ENCODE results near the gene TTC23.

The TTC23 gene, protein sequence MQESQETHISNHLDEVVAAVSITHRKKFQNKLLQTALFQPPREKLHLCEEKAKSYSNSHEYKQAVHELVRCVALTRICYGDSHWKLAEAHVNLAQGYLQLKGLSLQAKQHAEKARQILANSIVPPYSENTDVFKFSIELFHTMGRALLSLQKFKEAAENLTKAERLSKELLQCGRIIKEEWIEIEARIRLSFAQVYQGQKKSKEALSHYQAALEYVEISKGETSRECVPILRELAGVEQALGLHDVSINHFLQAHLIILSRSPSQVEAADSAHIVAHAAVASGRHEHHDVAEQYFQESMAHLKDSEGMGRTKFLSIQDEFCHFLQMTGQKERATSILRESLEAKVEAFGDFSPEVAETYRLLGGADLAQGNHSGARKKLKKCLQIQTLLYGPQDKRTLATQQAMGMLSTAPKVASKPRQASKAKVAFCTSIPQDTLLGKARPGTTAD

GRCh38 chr15:99249270-99249841 lies at the start of gene TTC23:
TSS of gene TTC23 (minus strand) at chr15:99249581. CDS start at chr15:99228712, 20,869 bp downstream.
- Histone ChIP-seq H3K4me3 (ENCODE audit: low read length) (peak within 1 kb of the TSS; percentile 64), H3K4me1 (ENCODE audit: control insufficient read depth, insufficient read depth, low read length) (peaks cover 20% of the 10 kb centered on the region), H3K9ac (ENCODE audit: low read length) (peak within 1 kb of the TSS; percentile 80), H3K9me3 (ENCODE audit: control insufficient read depth, low read length) (no peaks in the 10 kb centered on the region), H3K36me3 (ENCODE audit: control insufficient read depth, insufficient read depth, low read length) (no peaks in the 10 kb centered on the region), H3K27me3 (ENCODE audit: control insufficient read depth, insufficient read depth, low read length) (no peaks in the 10 kb centered on the region)

DNA sequence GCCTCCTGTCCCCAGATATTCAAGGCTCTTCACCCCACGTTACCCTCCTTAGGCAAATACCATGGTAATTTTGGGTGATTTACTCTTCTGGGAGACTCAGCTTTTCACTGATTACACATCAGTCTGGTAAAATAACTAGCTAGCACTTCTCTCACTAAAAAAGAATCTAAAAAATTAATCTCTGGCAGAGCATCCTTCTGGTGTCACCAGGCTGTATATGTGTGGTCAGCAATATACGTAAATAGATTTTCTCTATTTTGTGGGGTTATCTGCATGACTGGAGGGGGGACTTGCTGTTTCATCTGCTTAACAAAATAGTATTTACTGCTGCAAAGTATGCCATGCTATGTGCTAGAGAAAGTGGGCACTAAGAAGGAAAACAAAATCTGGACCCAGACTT lies 47.0 kb upstream of the TTC23 start:
- no peak overlapping the region for H3K4me3 ChIP-seq (ENCODE audit: low read length)
- no peaks in the 10 kb centered on the region for H3K27me3 ChIP-seq (ENCODE audit: control insufficient read depth, insufficient read depth, low read length)
- H3K9me3 ChIP-seq (ENCODE audit: control insufficient read depth, low read length), result no peaks in the 10 kb centered on the region
- H3K4me1 ChIP-seq (ENCODE audit: control insufficient read depth, insufficient read depth, low read length), result no peaks in the 10 kb centered on the region
- H3K36me3 ChIP-seq (ENCODE audit: control insufficient read depth, insufficient read depth, low read length), result no peaks in the 10 kb centered on the region
- no peak overlapping the region for H3K9ac ChIP-seq (ENCODE audit: low read length)

DNA sequence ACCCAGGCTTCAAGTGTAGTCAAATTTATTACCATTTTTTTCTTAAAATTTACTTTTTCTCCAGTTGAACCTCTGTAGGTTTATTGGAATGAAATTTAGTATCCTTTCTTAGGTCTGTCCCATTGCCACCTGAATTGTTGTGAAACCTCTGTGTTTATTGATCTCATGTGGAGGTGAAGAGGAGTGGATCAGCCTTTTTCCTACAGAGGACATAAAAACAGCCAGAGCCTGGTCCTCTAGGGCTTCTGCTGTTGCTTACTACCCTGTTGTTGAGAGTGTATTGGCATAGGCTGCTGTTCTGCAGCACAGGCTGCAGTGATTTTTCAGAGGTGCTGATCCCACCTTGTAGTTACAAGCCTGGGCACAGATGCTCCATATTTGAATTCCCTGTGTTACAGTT lies 46.5 kb upstream of the TTC23 start:
- no peaks in the 10 kb centered on the region for H3K9me3 ChIP-seq (ENCODE audit: control insufficient read depth, low read length)
- no peaks in the 10 kb centered on the region for H3K4me1 ChIP-seq (ENCODE audit: control insufficient read depth, insufficient read depth, low read length)
- no peaks in the 10 kb centered on the region for H3K36me3 ChIP-seq (ENCODE audit: control insufficient read depth, insufficient read depth, low read length)
- no peaks in the 10 kb centered on the region for H3K27me3 ChIP-seq (ENCODE audit: control insufficient read depth, insufficient read depth, low read length)
- H3K9ac ChIP-seq (ENCODE audit: low read length), result no peak overlapping the region
- no peak overlapping the region for H3K4me3 ChIP-seq (ENCODE audit: low read length)

- H3K4me1 ChIP-seq (ENCODE audit: control insufficient read depth, insufficient read depth, low read length), result no peaks in the 10 kb centered on the region
- no peaks in the 10 kb centered on the region for H3K9me3 ChIP-seq (ENCODE audit: control insufficient read depth, low read length)
- no peaks in the 10 kb centered on the region for H3K27me3 ChIP-seq (ENCODE audit: control insufficient read depth, insufficient read depth, low read length)
- H3K9ac ChIP-seq (ENCODE audit: low read length), result no peak overlapping the region
- no peak overlapping the region for H3K4me3 ChIP-seq (ENCODE audit: low read length)
- H3K36me3 ChIP-seq (ENCODE audit: control insufficient read depth, insufficient read depth, low read length), result no peaks in the 10 kb centered on the region
Observed at GRCh38 chr15:99291643-99292042, 42.3 kb upstream of the TTC23 start.

DNA sequence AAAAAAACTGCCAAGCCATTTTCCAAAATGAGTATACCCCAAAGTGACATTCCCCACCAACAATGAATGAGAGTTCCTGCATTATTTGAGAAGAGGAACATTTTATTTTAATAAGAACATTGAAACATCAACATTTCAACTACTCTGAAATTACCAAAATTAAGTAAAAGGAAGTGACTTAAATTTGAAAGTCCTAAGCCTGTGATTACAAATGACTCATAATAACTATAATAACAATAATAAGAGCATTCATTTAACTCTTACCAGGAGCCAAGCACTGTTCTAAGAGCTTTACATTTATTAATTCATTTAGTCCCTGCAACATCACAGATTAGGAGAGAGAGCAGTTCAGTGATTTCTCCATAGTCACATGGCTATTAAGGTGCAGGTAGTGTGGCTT lies 34.3 kb upstream of the TTC23 start:
- Histone ChIP-seq H3K36me3 (ENCODE audit: control insufficient read depth, insufficient read depth, low read length) (no peaks in the 10 kb centered on the region), H3K9me3 (ENCODE audit: control insufficient read depth, low read length) (no peaks in the 10 kb centered on the region), H3K4me3 (ENCODE audit: low read length) (no peak overlapping the region), H3K4me1 (ENCODE audit: control insufficient read depth, insufficient read depth, low read length) (no peaks in the 10 kb centered on the region), H3K27me3 (ENCODE audit: control insufficient read depth, insufficient read depth, low read length) (no peaks in the 10 kb centered on the region), H3K9ac (ENCODE audit: low read length) (no peak overlapping the region)

- Histone ChIP-seq H3K4me1 (ENCODE audit: control insufficient read depth, insufficient read depth, low read length) (no peaks in the 10 kb centered on the region), H3K36me3 (ENCODE audit: control insufficient read depth, insufficient read depth, low read length) (no peaks in the 10 kb centered on the region), H3K9me3 (ENCODE audit: control insufficient read depth, low read length) (no peaks in the 10 kb centered on the region), H3K4me3 (ENCODE audit: low read length) (no peak overlapping the region), H3K9ac (ENCODE audit: low read length) (no peak overlapping the region), H3K27me3 (ENCODE audit: control insufficient read depth, insufficient read depth, low read length) (no peaks in the 10 kb centered on the region)
Observed at GRCh38 chr15:99282586-99282985, 33.2 kb upstream of the TTC23 start.

GRCh38 chr15:99282121-99282520 lies 32.7 kb upstream of the TTC23 start:
- H3K4me1 ChIP-seq (ENCODE audit: control insufficient read depth, insufficient read depth, low read length), result no peaks in the 10 kb centered on the region
- H3K36me3 ChIP-seq (ENCODE audit: control insufficient read depth, insufficient read depth, low read length), result no peaks in the 10 kb centered on the region
- no peak overlapping the region for H3K9ac ChIP-seq (ENCODE audit: low read length)
- no peak overlapping the region for H3K4me3 ChIP-seq (ENCODE audit: low read length)
- no peaks in the 10 kb centered on the region for H3K9me3 ChIP-seq (ENCODE audit: control insufficient read depth, low read length)
- H3K27me3 ChIP-seq (ENCODE audit: control insufficient read depth, insufficient read depth, low read length), result no peaks in the 10 kb centered on the region

DNA sequence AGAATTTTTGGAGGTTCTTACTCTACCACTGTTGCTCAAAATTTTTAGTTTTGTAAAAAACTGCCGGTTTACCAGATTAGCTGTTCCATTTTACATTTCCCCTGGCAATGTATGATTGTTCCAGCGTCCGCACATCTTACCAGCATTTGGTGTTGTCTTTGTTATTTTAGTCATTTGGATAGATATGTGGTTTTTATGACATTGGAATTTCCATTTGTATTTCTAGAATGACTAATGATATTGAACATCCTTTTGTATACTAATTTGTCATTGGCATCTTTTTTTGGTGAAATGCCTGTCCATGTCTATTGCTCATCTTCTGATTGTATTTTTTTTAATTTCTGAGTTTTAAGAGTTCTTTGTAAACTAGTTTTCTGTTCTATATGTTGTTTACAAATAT lies 30.4 kb upstream of the TTC23 start:
- H3K9ac ChIP-seq (ENCODE audit: low read length), result no peak overlapping the region
- no peak overlapping the region for H3K4me3 ChIP-seq (ENCODE audit: low read length)
- H3K27me3 ChIP-seq (ENCODE audit: control insufficient read depth, insufficient read depth, low read length), result no peaks in the 10 kb centered on the region
- no peaks in the 10 kb centered on the region for H3K4me1 ChIP-seq (ENCODE audit: control insufficient read depth, insufficient read depth, low read length)
- H3K9me3 ChIP-seq (ENCODE audit: control insufficient read depth, low read length), result no peaks in the 10 kb centered on the region
- H3K36me3 ChIP-seq (ENCODE audit: control insufficient read depth, insufficient read depth, low read length), result no peaks in the 10 kb centered on the region

DNA sequence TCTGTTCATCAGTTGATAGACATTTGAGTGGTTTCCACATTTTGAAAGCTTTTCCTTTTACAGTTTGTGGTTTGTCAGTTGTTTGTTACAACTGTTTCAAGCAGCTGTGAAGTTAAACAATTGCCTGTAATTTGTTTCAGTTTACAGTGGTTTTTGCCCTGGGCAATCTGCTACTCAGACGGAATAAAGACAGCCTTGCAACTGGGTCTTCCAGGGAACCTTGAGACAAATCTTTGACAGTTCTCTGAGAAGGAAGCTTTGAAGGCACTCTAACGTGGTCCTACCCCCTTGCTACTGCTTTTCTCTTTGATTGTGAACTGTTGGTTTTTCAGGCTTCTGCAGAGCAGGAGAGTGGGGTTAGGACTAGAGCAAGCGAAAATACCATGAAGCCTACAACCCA lies 29.9 kb upstream of the TTC23 start:
- Histone ChIP-seq H3K9ac (ENCODE audit: low read length) (no peak overlapping the region), H3K27me3 (ENCODE audit: control insufficient read depth, insufficient read depth, low read length) (no peaks in the 10 kb centered on the region), H3K9me3 (ENCODE audit: control insufficient read depth, low read length) (no peaks in the 10 kb centered on the region), H3K4me3 (ENCODE audit: low read length) (no peak overlapping the region), H3K36me3 (ENCODE audit: control insufficient read depth, insufficient read depth, low read length) (no peaks in the 10 kb centered on the region), H3K4me1 (ENCODE audit: control insufficient read depth, insufficient read depth, low read length) (no peaks in the 10 kb centered on the region)

- H3K9ac ChIP-seq (ENCODE audit: low read length), result no peak overlapping the region
- no peaks in the 10 kb centered on the region for H3K4me1 ChIP-seq (ENCODE audit: control insufficient read depth, insufficient read depth, low read length)
- no peaks in the 10 kb centered on the region for H3K27me3 ChIP-seq (ENCODE audit: control insufficient read depth, insufficient read depth, low read length)
- H3K4me3 ChIP-seq (ENCODE audit: low read length), result no peak overlapping the region
- no peaks in the 10 kb centered on the region for H3K9me3 ChIP-seq (ENCODE audit: control insufficient read depth, low read length)
- no peaks in the 10 kb centered on the region for H3K36me3 ChIP-seq (ENCODE audit: control insufficient read depth, insufficient read depth, low read length)
Observed at GRCh38 chr15:99275525-99276128, 26.2 kb upstream of the TTC23 start.

DNA sequence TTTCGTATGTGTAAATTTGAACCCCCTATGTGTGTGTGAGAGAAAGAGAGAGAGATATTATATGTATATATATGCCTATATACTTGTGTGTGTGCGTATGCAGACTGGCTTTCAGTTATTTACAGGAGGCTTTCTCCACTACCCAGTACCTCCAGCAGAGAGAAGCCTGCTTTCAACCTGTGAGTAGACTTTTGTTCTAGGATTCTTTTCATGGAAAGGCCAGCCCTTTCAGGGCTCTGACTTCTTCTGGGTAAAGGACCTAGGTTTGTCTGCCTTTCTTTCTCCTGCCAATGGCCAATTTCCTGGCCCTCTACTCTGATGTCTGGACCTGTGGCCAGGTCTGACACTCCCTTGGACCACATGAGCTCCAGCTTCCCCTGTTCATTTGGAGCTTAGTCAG lies 25.7 kb upstream of the TTC23 start:
- no peaks in the 10 kb centered on the region for H3K4me1 ChIP-seq (ENCODE audit: control insufficient read depth, insufficient read depth, low read length)
- H3K9me3 ChIP-seq (ENCODE audit: control insufficient read depth, low read length), result no peaks in the 10 kb centered on the region
- H3K4me3 ChIP-seq (ENCODE audit: low read length), result no peak overlapping the region
- H3K9ac ChIP-seq (ENCODE audit: low read length), result no peak overlapping the region
- H3K36me3 ChIP-seq (ENCODE audit: control insufficient read depth, insufficient read depth, low read length), result no peaks in the 10 kb centered on the region
- no peaks in the 10 kb centered on the region for H3K27me3 ChIP-seq (ENCODE audit: control insufficient read depth, insufficient read depth, low read length)

GRCh38 chr15:99273801-99274200 lies 24.4 kb upstream of the TTC23 start:
- Histone ChIP-seq H3K4me1 (ENCODE audit: control insufficient read depth, insufficient read depth, low read length) (no peaks in the 10 kb centered on the region), H3K9me3 (ENCODE audit: control insufficient read depth, low read length) (no peaks in the 10 kb centered on the region), H3K36me3 (ENCODE audit: control insufficient read depth, insufficient read depth, low read length) (no peaks in the 10 kb centered on the region), H3K27me3 (ENCODE audit: control insufficient read depth, insufficient read depth, low read length) (no peaks in the 10 kb centered on the region), H3K9ac (ENCODE audit: low read length) (no peak overlapping the region), H3K4me3 (ENCODE audit: low read length) (no peak overlapping the region)
